Gastroesophageal sphincter (tissue), 3 donors: ENCODE measurements around the gene NR2C2.

Source experiments
- CTCF ChIP-seq, 4 experiments: fragments of 200-600 bp in 2 of 4; fragments of 450-650 bp in 2 of 4; sonication (generic) in 1 of 4; IDR thresholded peaks; one replicate each; pipeline ENCODE4 v1.5.1; 2017 to 2019; ENCODE audit warnings: antibody characterized with exemption in 4 of 4, mild to moderate bottlenecking in 2 of 4, moderate library complexity in 2 of 4
- EP300 ChIP-seq: sonication (generic); formaldehyde crosslinking; IDR thresholded peaks from one replicate; pipeline ENCODE4 v1.6.1; 2017; ENCODE audit warnings: antibody characterized with exemption, mild to moderate bottlenecking
- POLR2A ChIP-seq, 2 donors: fragments of 450-650 bp; IDR thresholded peaks; one replicate each; pipeline ENCODE4 v1.6.1; 2017; ENCODE audit warnings: antibody characterized with exemption in 2 of 2, mild to moderate bottlenecking in 2 of 2, moderate library complexity in 1 of 2

DNA sequence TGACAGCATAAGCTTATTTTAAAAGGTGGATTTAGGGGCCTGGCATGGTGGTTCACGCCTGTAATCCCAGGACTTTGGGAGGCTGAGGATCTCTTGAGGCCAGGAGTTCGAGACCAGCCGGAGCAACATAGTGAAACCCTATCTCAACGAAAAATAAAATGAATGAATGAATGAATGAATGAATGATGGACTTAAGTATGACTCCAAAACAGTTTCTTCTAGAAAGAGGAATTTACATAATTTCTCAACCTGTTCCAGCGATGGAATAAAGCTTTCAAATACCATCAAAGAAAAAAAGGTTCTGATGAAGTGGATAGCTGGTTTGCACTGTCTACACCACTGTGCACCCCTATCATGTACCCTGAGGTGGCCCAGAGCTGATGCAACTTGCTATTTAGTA lies 20.1 kb upstream of the NR2C2 start:
- TF ChIP-seq CTCF (IDR thresholded peaks at IDR 0.05), result no peak
- TF ChIP-seq EP300, result no peak
- no peak for TF ChIP-seq POLR2A (IDR thresholded peaks at IDR 0.05)
